GM10266 (cell line): ENCODE measurements around the gene ZNF592.

Experiments
- DNase-seq: peaks from one replicate; pipeline ENCODE4 v3.0.0; 2012; ENCODE audit errors: extremely low spot score
- CTCF ChIP-seq: IDR thresholded peaks from 2 replicates; pipeline ENCODE4 v1.5.1; 2012; ENCODE audit warnings: mild to moderate bottlenecking, low read depth; ENCODE audit not compliant: control insufficient read depth, insufficient read depth; ENCODE audit errors: missing control alignments

Gene ZNF592

GRCh38 chr15:84760219-84760618 is 11.8 kb downstream of the ZNF592 start:
- TF ChIP-seq CTCF = no peak
- DNase-seq = no peak

GRCh38 chr15:84761607-84762131 is 13.3 kb downstream of the ZNF592 start:
- DNase-seq = no peak
- no peak for TF ChIP-seq CTCF

- DNase-seq = no peak
- TF ChIP-seq CTCF = no peak
Observed at GRCh38 chr15:84762840-84763572, 14.6 kb downstream of the ZNF592 start.

- no peak for TF ChIP-seq CTCF
- no peak for DNase-seq
Observed at GRCh38 chr15:84764585-84764984, 16.2 kb downstream of the ZNF592 start.

GRCh38 chr15:84764989-84765388 is 16.6 kb downstream of the ZNF592 start:
- DNase-seq = no peak
- no peak for TF ChIP-seq CTCF

GRCh38 chr15:84765675-84766074 is 17.3 kb downstream of the ZNF592 start:
- DNase-seq = no peak

More at GRCh38 chr15:84765675-84766074, 17.3 kb downstream of the ZNF592 start:
- TF ChIP-seq CTCF = no peak
